SHP77 (cell line): ENCODE measurements around the gene RBKS.
"Not testable (repeated sequence)": the region's sequence is repeated elsewhere in the genome, so short reads cannot be mapped to it uniquely, and the experiment has no call there.

ENCODE experiments used
- DNase-seq, 2 experiments: peaks; one replicate each; lab custom pipeline; 2025; lab: John Stamatoyannopoulos, UW

Gene RBKS

GRCh38 chr2:27871802-27872201 lies 18.4 kb downstream of the RBKS start:
- DNase-seq: no peak

- no peak for DNase-seq
Observed at GRCh38 chr2:27870724-27871123, 19.5 kb downstream of the RBKS start.

GRCh38 chr2:27869763-27870162 lies 20.4 kb downstream of the RBKS start:
- DNase-seq: no peak

GRCh38 chr2:27866237-27866636 lies 23.9 kb downstream of the RBKS start:
- no peak for DNase-seq

- not testable (repeated sequence) for DNase-seq
Observed at GRCh38 chr2:27863955-27864354, 26.2 kb downstream of the RBKS start.

GRCh38 chr2:27863146-27863545 lies 27.0 kb downstream of the RBKS start:
- no peak for DNase-seq

GRCh38 chr2:27860111-27860510 lies 30.1 kb downstream of the RBKS start:
- DNase-seq: no peak

GRCh38 chr2:27857417-27858172 lies 32.6 kb downstream of the RBKS start:
- DNase-seq: no peak

GRCh38 chr2:27856956-27857355 lies 33.2 kb downstream of the RBKS start:
- no peak for DNase-seq

GRCh38 chr2:27856386-27856785 lies 33.8 kb downstream of the RBKS start:
- no peak for DNase-seq

GRCh38 chr2:27855476-27855875 lies 34.7 kb downstream of the RBKS start:
- no peak for DNase-seq

GRCh38 chr2:27854229-27854862 lies 35.8 kb downstream of the RBKS start:
- DNase-seq: no peak

- no peak for DNase-seq
Observed at GRCh38 chr2:27852691-27853090, 37.5 kb downstream of the RBKS start.

GRCh38 chr2:27849558-27850205 lies 40.5 kb downstream of the RBKS start:
- DNase-seq: no peak

GRCh38 chr2:27847333-27847732 lies 42.9 kb downstream of the RBKS start:
- no peak for DNase-seq

GRCh38 chr2:27844821-27845255 lies 45.3 kb downstream of the RBKS start:
- DNase-seq: no peak

- no peak for DNase-seq
Observed at GRCh38 chr2:27843992-27844391, 46.2 kb downstream of the RBKS start.

GRCh38 chr2:27842894-27843293 lies 47.3 kb downstream of the RBKS start:
- DNase-seq: no peak

- DNase-seq: no peak
Observed at GRCh38 chr2:27839022-27839618, 51.1 kb downstream of the RBKS start.

GRCh38 chr2:27838502-27838901 lies 51.7 kb downstream of the RBKS start:
- no peak for DNase-seq

GRCh38 chr2:27833931-27834330 lies 56.3 kb downstream of the RBKS start:
- DNase-seq: no peak

GRCh38 chr2:27832396-27832795 lies 57.8 kb downstream of the RBKS start:
- no peak for DNase-seq
